GM13976 (cell line): ENCODE data around the gene UCN3.
"Not testable (repeated sequence)": the region's sequence is repeated elsewhere in the genome, so short reads cannot be mapped to it uniquely, and the experiment has no call there.

ENCODE experiments used
- DNase-seq: peaks from one replicate; pipeline ENCODE4 v3.0.0; 2012; ENCODE audit warnings: low spot score
- CTCF ChIP-seq: IDR thresholded peaks from 2 replicates; pipeline ENCODE4 v1.5.1; 2012; ENCODE audit warnings: borderline replicate concordance, mild to moderate bottlenecking; ENCODE audit not compliant: insufficient read depth; ENCODE audit errors: extremely low read depth, missing control alignments, control extremely low read depth
- in situ Hi-C: fragments of 300-500 bp; cut with MboI; formaldehyde crosslinking; loops from one replicate; pipeline ENCODE4 v1.12.0; 2022; ENCODE audit warnings: low sequenced_read_pairs, mixed read lengths, inconsistent platforms; ENCODE audit not compliant: unreplicated experiment

Gene UCN3

GRCh38 chr10:5373307-5373706, 8.5 kb downstream of the UCN3 start:
- in situ Hi-C loops, result no loop called here
- DNase-seq, result no peak
- TF ChIP-seq CTCF, result no peak

GRCh38 chr10:5373891-5374611, 9.3 kb downstream of the UCN3 start:
- TF ChIP-seq CTCF, result no peak
- in situ Hi-C loops, result no loop called here

GRCh38 chr10:5376450-5376849, 11.7 kb downstream of the UCN3 start:
- DNase-seq, result no peak
- no peak for TF ChIP-seq CTCF
- in situ Hi-C loops, result loop anchor here (25.0 kb wide), 1 partner anchor 539 kb away; the partner anchor contains the start of gene AKR1E2

More at GRCh38 chr10:5373891-5374611, 9.3 kb downstream of the UCN3 start:
- DNase-seq, result no peak

- in situ Hi-C loops, result loop anchor here (25.0 kb wide), 1 partner anchor 542 kb away; the partner anchor contains the start of gene AKR1E2
- DNase-seq, result not testable (repeated sequence)
Observed at GRCh38 chr10:5379202-5379601, 14.4 kb downstream of the UCN3 start.

- in situ Hi-C loops, result loop anchor here (25.0 kb wide), 1 partner anchor 543 kb away; the partner anchor contains the start of gene AKR1E2
- not testable (repeated sequence) for DNase-seq
Observed at GRCh38 chr10:5380395-5380794, 15.6 kb downstream of the UCN3 start.

GRCh38 chr10:5381187-5381586, 16.4 kb downstream of the UCN3 start:
- TF ChIP-seq CTCF, result no peak
- in situ Hi-C loops, result loop anchor here (25.0 kb wide), 1 partner anchor 544 kb away; the partner anchor contains the start of gene AKR1E2
- DNase-seq, result no peak

- TF ChIP-seq CTCF, result no peak
- in situ Hi-C loops, result loop anchor here (25.0 kb wide), 1 partner anchor 548 kb away; the partner anchor contains the start of gene AKR1E2
- no peak for DNase-seq
Observed at GRCh38 chr10:5385224-5385623, 20.5 kb downstream of the UCN3 start.
